NCI-H128 (cell line): Measurements from ENCODE around the gene CREG1.

Experiments used
- DNase-seq: peaks from one replicate; lab custom pipeline; 2025; ENCODE audit not compliant: unreplicated experiment; lab: John Stamatoyannopoulos, UW

Gene CREG1

DNA sequence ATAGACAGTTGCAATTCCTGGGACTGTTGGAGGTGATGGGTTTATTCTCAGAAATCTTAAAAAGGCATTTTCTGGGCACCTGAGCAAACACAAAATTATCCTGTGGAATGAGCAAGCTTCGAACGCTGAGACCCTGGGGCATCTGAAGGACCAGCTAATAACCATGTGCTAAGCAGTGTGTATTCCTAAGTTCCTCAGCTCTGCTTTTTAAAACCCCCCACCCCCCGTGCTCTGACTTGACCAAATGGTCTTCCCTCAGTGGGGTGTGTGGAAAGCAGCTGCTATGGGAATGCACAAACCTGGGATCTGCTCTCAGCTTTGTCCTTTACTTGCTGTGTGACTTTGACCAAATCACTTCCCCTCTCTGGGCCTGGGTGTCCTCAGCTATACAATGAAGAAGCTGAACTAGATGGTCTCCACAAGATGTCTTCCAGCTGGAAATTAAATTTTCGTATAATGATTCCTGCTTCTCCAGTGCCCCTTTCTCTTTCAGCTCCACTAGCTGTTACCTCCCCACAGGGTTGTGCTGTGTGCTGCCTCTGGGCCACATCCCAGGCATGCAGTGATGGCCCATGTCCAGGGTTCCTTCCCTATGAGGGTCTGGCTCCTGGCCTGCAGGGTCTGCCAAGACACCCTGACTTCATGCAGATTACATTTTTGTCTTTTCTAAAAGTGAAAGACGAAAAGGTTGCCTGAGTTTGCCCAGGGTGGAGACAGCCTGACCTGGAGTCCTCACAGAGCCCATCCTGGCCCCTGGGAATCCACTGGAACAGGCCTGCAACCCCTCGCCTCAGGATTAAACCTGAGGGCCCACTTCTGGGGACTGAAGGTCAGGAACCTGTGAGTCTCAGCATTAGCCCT, 20.4 kb downstream of the CREG1 start:
- DNase-seq, result no peak

DNA sequence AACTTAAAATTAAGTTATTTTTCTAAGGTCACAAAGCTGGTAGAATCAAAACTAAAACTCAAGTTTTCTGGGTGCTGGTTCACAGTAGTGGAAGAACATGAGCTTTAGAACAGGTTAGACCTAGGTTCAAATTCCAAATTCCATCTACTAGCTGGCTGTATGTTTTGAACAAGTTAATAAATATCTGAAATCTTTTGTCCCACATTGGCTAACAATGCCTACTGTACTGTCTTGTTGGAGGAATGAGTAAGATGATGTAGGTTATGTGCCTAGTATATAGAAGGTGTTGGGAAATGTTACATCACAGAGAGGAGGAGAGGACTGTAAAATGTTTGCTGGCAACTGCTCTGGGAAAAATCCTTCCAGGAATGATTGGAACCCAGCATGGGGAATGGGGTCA, 21.2 kb downstream of the CREG1 start:
- no peak for DNase-seq

DNA sequence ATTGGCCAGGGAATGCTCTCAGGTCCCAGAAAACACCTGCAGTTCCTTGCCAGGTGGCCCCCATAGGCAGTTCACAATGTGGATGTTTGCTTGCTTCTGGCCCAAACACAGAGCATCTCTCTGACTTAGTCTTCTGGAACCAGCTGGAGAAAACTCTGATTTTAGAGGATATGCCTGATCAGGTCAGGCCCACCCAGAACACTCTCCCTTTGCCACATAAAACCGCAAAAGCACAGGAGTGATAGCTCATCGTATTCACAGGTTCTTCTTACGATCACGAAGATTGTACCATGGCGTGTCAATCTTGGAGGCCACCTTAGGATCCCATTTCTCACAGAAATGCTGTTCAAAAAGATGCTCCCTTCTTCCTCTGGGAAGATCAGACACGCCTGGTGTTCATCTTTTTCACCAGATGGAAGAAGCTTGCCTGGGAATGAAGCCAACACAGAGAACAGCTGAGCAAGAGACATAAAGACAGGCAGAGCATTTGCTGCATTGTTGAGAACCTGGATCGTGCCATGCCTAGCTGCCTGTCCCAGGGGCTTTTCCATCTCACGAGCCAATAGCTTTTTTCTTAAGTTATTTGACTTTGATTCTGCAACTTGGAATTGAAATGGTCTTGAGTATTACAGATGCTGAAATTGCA, 23.6 kb downstream of the CREG1 start:
- no peak for DNase-seq

DNA sequence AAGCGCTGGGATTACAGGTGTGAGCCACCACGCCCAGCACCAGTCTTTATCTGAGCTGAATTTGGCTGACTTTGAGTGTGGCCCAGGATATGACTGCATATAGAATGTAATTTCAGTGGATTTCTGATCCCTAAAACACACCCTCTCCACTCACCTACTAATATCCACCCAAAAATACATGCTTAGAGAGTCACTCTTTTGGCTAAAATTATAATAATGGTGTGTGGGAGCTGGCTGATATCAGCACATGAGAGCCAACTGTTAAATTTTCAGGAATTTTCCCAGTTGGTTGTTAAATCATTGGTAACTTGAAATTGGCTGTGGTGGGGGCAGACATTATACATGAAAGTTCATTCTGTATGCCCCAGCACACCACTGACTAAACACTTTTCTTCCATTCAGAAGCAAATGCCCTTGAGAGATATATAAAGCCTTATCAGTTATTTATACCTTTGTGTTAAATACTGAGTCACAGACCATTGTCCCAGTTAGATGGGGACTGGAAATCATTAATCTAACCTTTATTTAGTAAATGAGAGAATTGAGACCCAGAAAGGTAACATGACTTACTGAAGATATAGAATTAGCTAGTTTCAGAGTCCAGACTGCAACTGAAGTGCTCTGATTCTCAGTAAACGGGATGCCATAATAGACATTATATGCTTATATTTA, 25.4 kb downstream of the CREG1 start:
- no peak for DNase-seq

DNA sequence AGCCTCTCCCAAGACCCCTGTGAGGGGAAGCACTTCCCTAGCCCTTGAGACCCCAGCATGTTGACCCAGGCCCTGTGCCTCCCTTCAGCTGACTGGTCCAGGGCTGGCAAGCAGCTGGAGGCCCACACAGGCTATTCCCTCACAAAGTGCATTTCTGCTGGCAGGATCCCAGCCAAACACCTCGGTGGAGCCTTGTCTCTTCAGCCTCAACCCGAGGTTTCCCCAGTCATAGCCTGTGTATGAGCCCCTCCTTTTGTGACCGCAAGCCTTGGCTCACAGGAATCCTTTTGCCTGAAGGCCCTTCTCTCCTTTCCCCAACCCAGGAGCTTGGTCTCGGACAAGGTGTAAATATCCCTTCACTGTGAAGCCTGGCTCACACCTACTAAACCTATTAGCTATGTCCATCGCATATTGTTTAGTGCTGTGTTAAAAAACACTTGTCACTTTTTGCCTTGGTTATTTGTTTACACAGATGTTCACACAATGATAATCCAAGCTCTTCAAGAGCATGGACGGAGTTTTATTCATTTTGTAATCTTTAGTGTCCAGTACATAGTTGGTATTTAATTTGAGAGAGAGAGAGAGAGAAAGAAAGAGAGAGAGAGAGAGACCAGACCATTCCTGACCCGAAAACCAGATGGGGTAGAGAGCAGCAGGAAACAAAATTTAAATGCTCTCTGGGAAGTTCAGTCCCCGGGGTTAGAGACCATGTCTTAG, 26.7 kb downstream of the CREG1 start:
- DNase-seq, result no peak

DNA sequence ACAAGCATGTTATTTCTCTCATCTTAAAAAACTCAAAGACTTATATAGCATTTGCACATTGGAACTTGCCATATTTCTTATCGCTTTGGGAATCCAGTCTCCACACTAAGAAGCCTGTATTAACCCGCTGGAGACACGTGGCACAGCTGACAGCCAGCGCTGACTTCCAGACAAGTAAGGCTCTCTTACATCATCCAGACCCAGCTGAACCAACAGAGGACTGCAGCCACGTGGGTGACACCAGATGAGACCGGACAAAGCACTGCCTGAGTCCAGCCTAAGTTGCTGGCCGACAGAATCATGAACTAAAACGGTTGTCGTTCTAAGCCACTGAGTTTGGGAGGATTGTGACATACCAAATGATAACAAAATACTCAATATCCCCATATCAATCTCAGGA, 28.9 kb downstream of the CREG1 start:
- no peak for DNase-seq

DNA sequence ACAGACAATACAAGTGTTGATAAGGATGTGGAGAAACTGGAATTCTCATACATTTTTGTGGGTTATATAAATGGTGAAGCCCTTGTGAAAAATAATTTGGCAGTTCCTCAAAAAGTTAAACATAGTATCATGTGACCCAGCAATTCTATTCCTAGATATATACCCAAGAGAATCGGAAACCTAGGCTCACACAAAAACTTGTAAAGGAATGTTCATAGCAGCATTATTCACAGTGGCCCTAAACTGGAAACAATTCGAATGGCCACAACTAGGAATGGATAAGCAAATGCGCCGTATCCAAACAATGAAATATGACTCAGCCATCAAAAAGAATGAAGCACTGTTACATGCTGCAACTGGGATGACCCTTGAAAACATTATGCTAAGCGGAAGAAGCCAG, 31.3 kb downstream of the CREG1 start:
- no peak for DNase-seq

DNA sequence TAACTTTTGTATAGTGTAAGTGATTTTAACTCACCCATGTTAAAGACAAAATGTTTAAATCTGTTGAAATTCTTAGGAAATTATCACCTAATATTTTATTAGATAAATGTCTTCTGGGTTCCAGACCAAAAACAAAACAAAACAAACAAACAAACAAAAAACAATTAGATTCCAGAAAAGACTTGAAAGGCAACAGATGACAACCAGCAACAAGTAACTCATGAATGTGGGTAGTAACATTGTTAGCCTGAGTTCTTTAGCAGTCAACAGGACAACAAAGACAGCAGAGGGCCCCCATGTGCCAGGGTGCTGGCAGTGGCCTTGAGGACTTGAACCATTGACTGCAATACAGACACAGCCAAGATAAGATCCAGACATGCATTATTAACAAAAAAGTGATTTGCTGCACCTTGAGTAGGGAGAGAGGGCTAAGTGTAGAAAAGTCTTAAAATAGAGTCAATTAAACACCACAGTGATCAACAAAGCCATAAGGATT, 32.8 kb downstream of the CREG1 start:
- DNase-seq, result no peak

DNA sequence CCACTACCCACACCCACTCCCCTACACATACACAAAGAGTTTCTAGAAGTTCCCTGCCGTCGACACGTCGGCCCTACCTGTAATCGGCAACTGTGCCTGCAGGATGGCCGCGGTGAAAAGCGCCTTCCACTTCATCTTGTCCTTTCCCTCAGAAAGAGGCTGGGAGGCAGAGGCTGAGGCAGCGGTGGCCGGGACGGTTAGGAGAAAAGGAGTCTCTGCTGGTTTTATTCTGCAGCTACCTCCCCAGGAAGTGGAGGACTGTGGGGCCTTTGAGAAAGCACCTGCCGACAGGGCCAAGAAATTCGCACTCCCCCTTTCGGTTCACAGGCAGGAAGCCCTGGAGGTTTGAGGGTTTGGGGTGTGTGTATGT, 35.2 kb downstream of the CREG1 start, which contains the start of gene CD247:
Gene CD247 (minus strand): TSS at position 199 of the 370 bp plus-strand sequence. CDS start 64 bp downstream, at position 135.
- DNase-seq, result no peak

DNA sequence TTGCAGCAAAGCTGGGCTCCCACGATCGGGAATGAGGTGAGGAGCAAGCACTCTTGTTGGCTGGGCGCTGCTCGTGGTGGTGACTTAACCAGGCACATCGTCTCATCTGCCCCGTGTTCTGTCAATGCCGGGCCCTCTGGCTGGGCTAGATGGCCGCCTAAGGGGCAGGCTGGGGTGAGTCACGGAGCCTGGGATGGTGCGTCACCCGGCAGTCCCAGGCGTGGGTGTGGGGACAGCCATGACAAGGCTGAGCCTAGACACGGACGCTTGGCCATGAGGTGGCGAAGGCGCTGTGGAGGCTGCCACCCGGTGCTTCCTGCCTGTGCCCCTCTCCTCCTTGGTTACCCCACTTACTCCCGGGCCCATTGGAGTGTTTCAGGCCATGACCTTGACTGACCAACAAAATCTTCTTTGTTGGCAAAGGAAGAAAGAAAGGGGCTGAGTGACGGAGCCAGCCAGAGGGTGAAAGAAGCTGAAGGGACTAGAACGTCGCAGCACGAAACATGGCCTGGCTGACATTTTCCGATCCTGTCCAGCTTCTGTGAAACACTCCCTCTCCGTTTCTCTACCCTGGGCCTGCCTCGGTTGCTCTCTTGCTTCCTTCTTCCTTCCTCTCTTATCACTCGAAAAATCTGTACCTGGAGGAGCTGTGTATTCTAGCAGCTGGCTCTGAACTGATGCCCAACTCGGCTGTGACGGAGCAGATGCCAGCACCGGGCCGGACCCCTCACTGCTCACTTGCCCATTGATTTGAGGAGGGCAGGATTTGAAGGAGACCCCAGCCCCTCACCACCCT, 35.8 kb downstream of the CREG1 start:
- DNase-seq, result no peak

DNA sequence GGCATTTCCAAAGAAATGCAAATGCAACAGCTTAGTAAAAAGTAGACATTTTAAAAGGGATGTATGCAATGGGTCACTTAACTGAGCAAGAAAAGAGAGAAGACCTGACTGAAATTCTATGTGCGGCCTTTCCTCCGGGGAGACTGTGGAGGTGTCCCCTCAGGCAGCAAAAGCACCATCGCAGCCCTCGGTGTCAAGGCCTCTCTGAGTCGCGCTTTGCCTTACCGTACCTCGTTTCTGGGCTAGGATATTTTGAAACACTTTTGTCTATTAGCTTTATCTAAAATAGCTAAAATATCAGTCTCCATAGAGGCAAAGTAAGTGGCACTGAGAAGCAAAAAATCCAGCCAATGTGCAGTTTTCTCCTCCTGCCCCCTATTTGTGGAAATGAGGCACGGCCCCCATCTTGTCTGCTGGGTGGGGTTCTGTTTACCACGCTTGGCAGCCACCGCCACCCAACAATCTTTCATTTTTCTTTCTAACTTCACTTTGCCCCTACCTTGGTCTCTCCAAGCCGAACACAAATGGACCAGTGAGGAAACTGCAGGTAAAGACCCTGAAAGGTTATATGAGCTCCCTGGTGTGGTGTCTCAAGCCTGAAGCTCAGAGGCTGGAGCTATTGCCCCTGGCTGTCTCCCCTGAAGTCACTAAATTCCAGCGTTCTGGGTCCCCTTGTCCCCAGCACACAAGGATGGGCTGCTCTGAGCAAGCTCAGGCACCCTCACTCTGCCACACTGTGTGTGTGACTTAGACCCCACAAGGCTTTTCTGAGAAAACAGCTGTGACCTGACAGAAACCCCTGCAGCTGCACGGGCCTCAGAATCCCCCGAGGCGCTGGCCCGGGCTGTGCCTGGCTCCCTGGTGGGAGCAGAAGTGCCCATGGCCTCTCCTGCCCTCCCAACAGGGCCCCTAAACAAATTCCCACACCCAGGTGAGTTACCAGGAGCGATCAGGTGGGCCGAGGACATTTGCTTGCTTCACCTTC, 36.9 kb downstream of the CREG1 start:
- no peak for DNase-seq

DNA sequence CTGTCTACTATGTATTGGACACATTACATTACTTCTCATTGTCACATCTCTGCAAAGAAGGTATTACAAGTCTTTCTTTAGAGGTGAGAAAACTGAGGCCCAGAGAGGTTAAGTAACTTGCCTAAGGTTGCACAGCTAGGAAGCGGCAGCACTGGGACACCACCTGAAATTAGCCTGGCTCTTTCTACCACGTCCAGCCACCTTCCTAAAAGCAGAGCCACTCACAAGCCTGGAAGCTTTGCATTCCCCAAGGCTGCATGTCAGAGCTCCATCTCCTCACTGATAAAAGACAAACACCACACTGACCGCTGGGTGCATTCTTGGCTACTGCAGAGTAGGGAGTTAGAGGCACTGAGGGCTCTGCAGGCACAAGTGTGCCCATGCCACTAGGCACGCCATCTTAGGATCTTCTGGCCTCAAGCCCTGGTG, 37.7 kb downstream of the CREG1 start:
- no peak for DNase-seq

DNA sequence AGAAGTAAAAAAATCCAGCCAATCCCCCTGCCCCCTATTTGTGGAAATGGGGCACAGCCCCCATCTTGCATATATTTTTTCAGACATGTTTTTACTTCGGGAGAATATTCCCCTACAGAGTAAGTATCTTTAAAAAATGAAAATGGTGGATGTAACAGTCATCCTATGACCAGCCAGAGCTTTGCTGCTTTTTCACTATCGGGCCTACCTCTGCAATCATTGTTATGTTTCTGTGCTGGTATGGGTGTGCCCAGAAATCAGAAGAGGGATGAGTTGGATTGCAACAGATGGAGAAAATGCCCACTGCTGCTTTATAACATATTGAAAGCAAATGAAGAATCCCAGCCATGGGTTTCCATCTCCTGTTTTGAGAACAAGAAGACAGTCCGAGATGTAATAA, 38.1 kb downstream of the CREG1 start:
- no peak for DNase-seq

DNA sequence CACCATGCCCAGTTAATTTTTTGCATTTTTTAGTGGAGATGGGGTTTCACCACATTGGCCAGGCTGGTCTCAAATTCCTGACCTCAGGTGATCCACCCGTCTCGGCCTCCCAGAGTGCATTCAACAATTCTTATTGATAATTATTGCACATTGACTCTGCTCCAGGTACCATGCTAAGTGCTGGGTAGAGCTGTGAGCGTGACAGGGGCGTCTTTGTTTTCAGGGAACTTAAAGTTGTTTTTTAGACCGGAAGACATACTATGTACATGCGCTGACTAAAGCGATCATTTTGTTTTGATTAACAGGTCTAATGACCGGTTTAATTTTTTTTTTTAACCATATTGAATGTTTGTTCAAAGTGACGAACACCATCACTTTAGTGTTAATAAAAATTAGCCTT, 39.3 kb downstream of the CREG1 start:
- no peak for DNase-seq

DNA sequence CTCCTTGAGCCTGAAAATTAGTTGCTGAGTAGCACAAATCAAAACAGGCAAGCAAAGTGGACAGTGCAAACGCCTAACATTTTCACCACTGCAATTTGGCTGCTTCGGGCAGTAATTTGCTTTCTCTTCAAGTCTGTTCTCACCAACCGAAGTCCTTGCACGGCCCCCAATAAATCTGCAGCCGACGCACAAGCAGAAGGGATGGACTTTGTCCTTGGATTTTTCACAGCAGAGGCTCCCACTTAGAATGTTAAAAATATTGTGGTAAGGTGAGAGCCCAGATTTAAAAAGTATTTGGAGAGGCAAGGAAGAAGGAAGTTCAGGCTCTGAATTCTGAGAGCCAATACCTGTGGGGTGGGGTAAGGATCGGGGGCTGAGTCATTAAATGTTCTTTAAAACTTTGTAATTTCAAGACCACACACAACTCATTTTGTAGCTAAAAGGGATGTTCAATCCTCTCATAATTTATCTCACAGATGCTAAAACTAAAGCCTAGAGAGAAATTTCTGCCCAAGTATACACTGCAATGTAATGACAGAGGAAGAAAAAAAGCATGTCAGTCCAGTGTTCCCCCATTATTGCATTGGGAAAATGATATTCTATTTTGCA, 41.4 kb downstream of the CREG1 start:
- no peak for DNase-seq

DNA sequence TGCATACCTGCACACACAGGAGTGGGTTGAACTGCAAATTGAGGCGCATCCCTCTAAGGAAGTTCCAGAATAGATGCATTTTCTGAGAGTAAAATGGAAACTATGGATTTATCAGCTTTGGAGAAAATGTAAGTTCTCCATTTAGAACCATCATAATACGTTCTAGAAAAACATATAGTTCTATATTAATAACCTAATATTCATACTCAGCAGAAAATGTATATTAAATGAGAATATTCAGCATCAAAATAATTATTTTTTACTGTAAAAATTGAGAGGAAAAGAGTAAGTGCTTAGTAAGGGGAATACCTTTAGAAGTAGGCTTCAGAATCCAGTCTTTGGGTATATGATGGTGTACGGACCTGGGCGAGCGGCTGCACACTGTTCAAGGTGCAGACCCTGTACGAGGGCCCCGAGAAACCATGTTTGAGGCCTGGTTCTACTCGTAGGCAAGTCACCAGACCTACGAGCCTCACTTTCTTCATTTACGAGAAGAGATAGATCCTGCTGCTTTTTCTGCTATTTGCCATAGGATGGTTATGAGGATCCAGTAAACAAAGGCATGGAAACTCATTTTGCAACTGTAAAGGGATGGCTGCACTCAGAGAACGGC, 42.1 kb downstream of the CREG1 start:
- DNase-seq, result no peak

DNA sequence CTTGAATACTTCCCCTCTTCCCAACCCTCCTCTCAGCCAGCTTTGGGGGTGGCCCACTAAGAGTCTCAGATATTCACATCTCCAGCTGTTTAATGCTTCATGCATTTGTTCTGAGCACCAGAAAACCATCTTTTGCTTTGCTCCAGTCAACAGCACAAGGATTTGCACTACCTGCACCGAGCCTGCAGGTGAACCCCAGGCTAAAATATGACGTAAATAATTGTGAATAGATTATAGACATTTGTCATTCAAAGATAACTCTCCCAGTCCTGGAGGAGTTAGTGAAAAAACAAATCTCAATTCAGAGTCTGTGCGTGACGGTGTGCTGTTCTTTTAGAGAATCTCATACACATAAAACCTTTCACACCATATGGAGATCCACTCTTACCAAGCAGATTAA, 42.7 kb downstream of the CREG1 start:
- DNase-seq, result no peak

DNA sequence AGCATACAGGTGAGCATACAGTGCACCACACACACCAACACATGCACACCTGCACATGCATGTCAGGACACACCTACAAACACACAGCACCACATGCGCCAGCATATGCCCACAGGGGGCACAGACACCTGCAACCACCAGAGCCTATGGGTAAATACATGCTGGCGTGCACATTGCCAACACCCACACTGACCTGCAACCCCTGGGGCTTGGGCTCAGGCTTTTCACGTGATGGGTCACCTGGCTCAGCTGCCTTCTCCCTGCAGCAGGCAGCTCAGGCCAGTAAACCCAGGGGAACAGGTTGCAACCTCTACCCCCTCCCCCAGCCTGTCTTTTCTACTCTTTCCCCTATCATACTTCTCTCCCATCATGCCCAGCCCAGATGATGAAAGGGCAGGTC, 43.3 kb downstream of the CREG1 start:
- no peak for DNase-seq
